Astrocyte of the spinal cord (primary cell): ENCODE data around the gene TMEM86A.
"Not testable (repeated sequence)": the region's sequence is repeated elsewhere in the genome, so short reads cannot be mapped to it uniquely, and the experiment has no call there.

Source experiments
- DNase-seq: peaks from one replicate; pipeline ENCODE4 v3.0.0; 2011; ENCODE audit warnings: low read depth, low spot score
- H3K4me3 ChIP-seq: 2 replicates; pipeline ENCODE4 v1.5.1; 2011; ENCODE audit warnings: low read depth, mild to moderate bottlenecking, low read length, moderate library complexity
- in situ Hi-C: cut with HindIII; loops from 2 replicates; pipeline ENCODE4 v1.10.0; 2017; ENCODE audit warnings: low sequenced_read_pairs
- TF ChIP-seq, protein P1 (sequence below): IDR thresholded peaks from 2 replicates; pipeline ENCODE4 v1.5.1; 2012; ENCODE audit warnings: low read depth, mild to moderate bottlenecking, low read length, inconsistent platforms

Gene TMEM86A

DNA sequence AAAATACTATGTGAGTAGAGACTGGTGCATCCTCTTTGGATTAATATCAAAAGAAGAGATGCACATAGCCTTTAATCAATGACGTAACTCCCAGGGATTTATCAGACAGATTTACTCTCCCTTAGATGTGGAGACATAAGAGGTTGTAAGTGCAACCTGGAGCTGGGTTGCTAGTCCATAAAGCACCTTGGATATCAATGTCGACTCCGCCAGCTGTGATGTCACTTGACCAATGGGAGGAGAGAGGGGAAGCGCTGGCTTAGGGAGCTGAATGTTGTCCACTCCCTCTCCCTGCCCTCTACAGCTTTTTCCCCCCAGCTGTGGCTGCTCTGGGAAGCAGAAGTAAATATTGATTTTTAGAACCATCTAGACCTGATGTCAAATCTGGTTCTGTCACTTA is 28.9 kb upstream of the TMEM86A start:
- DNase-seq, result no peak
- in situ Hi-C loops, result no loop called here
- TF ChIP-seq, protein P1, sequence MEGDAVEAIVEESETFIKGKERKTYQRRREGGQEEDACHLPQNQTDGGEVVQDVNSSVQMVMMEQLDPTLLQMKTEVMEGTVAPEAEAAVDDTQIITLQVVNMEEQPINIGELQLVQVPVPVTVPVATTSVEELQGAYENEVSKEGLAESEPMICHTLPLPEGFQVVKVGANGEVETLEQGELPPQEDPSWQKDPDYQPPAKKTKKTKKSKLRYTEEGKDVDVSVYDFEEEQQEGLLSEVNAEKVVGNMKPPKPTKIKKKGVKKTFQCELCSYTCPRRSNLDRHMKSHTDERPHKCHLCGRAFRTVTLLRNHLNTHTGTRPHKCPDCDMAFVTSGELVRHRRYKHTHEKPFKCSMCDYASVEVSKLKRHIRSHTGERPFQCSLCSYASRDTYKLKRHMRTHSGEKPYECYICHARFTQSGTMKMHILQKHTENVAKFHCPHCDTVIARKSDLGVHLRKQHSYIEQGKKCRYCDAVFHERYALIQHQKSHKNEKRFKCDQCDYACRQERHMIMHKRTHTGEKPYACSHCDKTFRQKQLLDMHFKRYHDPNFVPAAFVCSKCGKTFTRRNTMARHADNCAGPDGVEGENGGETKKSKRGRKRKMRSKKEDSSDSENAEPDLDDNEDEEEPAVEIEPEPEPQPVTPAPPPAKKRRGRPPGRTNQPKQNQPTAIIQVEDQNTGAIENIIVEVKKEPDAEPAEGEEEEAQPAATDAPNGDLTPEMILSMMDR, result no peak
- no peak overlapping the region for H3K4me3 ChIP-seq

DNA sequence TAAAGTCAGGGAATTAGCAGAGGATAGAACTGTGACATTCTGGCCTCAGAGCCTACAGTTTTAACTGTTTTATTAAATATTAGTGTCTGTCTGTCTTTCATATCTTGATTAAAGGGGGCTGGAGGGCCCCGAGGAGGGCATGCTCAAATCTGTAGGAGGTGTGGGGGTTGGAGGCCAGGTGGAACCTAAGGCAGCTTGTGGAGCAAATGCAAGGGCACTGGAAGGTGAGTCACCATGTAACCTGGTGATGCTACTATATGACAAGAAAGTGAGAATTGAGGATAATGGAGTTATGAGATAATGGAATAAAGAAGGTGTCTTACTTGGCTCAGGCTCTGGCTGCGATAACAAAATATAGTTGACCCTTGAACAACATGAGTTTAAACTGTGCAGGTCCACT is 27.3 kb upstream of the TMEM86A start:
- in situ Hi-C loops, result no loop called here
- TF ChIP-seq, protein P1, result no peak
- DNase-seq, result no peak
- no peak overlapping the region for H3K4me3 ChIP-seq

DNA sequence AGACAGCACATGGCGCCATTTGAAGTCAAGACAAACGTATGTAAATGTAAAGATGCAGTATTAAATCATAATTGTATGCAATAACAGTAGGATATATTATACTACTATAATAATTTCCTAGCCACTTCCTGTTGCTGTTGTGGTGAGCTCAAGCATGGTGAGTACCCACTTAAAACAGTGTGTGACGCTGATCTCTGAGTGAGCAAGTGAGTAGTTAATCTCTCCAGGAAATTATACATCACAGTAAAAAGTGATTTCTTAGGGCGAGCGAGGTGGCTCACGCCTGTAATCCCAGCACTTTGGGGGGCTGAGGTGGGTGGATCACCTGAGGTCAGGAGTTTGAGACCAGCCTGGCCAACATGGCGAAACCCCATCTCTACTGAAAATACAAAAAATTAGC is 26.4 kb upstream of the TMEM86A start:
- DNase-seq, in situ Hi-C loops, H3K4me3 ChIP-seq: not testable (repeated sequence)

DNA sequence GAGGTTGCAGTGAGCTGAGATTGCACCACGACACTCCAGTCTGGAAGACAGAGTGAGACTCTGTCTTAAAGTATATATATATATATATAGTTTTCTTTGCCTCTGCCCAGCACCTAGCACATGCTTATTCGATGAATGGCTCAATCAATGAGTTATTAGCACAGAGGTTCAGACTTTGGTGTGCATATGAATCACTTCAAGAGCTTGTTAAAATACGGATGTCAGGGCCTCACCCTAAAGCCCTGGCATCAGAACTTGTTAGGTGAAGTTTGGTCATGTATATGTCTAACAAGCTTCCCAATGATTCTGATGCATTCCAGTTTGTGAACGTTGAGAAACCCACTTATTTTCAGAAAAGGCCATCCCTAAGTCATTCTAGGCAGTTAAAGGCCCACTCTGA is 21.8 kb upstream of the TMEM86A start:
- TF ChIP-seq, protein P1, result no peak
- H3K4me3 ChIP-seq, result no peak overlapping the region
- in situ Hi-C loops, result no loop called here
- no peak for DNase-seq

DNA sequence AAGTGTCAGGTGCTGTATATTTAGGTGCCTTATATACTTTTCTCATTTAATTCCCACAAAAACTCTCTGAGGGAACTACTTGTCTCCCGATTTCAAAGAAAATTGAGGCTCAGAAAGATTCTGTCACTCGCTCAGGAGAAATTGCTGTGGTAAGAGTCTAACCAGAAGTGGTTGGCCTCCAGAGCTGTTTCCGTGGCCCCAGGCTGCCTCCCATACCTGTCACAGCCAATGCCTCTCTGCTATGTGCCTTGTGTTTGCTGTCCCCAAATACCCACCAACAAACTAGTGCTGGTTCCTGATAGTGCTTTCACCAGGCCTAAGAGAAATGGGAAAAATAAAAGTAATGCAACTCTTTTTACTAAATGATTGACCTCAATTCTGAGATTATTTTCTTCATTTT is 21.0 kb upstream of the TMEM86A start:
- in situ Hi-C loops, result no loop called here
- no peak for DNase-seq
- H3K4me3 ChIP-seq, result no peak overlapping the region
- TF ChIP-seq, protein P1, result no peak

DNA sequence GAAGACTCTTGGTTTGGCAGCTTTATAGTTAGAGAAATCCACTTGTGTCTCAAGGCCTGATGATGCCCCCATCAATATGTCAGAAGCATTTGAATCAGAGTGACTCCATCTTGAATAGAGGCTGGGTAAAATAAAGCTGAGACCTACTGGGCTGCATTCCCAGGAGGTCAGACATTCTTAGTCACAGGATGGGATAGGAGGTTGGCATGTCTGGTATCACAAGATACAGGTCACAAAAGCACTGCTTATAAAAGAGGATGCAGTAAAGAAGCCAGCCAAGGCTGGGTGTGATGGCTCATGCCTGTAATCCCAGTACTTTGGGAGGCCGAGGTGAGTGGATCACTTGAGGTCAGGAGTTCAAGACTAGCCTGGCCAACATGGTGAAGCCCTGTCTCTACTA is 16.6 kb upstream of the TMEM86A start:
- in situ Hi-C loops, H3K4me3 ChIP-seq, DNase-seq: not testable (repeated sequence)

DNA sequence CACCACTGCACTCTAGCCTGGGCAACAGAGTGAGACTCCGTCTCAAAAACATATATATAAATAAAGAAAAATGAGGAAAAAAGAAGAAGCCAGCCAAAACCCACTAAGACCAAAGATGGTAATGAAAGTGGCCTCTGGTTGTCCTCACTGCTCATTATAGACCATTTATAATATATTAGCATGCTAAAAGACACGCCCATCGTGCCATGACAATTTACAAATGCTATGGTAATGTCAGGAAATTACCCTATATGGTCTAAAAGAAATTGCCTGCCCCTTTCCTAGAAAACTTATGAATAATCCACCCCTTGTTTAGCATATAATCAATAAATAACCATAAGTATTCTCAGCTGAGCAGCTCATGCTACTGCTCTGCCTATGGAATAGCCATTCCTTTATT is 16.1 kb upstream of the TMEM86A start:
- H3K4me3 ChIP-seq, result no peak overlapping the region
- no peak for DNase-seq
- TF ChIP-seq, protein P1, result no peak
- in situ Hi-C loops, result no loop called here

DNA sequence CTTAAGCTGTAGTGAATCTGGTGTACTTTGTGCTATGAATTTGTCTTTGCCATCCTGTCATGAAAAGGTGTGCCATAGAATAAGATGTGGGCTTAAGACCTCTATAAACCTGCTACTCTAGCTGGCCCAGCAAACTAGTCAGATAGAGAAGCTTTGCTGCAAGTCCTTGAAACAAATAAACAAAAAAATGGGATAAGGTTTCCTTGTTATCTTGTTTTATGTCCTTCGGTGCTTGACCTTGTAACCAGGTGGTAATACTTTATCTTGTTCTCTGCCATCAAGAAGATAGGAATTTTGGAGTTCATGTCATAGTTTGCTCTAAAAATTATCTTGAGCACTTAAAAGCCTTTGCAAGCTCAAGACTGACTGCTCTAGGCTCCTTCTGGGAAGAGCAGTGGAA is 14.3 kb upstream of the TMEM86A start:
- no peak for DNase-seq
- H3K4me3 ChIP-seq, result no peak overlapping the region
- TF ChIP-seq, protein P1, result no peak
- in situ Hi-C loops, result no loop called here

DNA sequence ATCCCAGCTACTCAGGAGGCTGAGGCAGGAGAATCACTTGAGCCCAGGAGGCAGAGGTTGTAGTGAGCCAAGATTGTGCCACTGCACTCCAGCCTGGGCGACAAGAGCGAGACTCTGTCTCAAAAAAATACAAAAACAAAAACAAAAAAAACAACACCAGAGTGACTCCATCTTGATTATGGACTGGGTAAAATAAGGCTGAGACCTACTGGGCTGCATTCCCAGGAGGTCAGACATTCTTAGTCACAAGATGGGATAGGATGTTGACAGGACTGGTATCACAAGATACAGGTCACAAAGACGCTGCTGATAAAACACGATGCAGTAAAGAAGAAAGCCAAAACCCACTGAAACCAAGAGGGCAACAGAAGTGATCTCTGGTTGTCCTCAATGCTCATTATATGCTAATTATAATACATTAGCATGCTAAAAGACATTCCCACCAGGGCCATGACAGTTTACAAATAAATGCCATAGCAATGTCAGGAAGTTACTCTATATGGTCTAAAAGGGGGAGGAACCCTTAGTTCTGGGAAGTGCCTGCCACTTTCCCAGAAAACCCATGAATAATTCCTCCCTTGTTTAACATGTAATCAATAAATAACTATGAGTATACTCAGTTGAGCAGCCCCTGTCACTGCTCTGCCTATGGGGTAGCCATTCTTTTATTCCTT is 7.0 kb upstream of the TMEM86A start:
- H3K4me3 ChIP-seq, DNase-seq, in situ Hi-C loops: not testable (repeated sequence)
